BE2C (cell line): ENCODE measurements around the gene TMEM192.
"Not testable (repeated sequence)": the region's sequence is repeated elsewhere in the genome, so short reads cannot be mapped to it uniquely, and the experiment has no call there.

Experiments
- DNase-seq: peaks from one replicate; pipeline ENCODE4 v3.0.0-alpha.2; 2020
- H3K27me3 ChIP-seq: fragments of 250-450 bp; sonication (Bioruptor Pico); 2 replicates; pipeline ENCODE4 v1.5.1; 2020; ENCODE audit warnings: mild to moderate bottlenecking
- H3K36me3 ChIP-seq: fragments of 250-450 bp; sonication (Bioruptor Pico); 2 replicates; pipeline ENCODE4 v1.5.1; 2020; ENCODE audit warnings: mild to moderate bottlenecking
- H3K4me1 ChIP-seq: fragments of 250-450 bp; sonication (Bioruptor Pico); 2 replicates; pipeline ENCODE4 v1.5.1; 2020
- H3K4me3 ChIP-seq: 2 replicates; pipeline ENCODE4 v1.5.1; 2011; ENCODE audit warnings: low read depth, low read length
- H3K9me3 ChIP-seq: fragments of 250-450 bp; sonication (Bioruptor Pico); 2 replicates; pipeline ENCODE4 v1.5.1; 2020
- CTCF ChIP-seq: IDR thresholded peaks from 2 replicates; pipeline ENCODE4 v1.5.1; 2012; ENCODE audit warnings: mild to moderate bottlenecking, low read depth, low read length

Gene TMEM192

GRCh38 chr4:165106518-165106917 is 6.1 kb downstream of the TMEM192 start:
- no peak overlapping the region for H3K4me3 ChIP-seq
- DNase-seq = no peak
- peaks cover 1% of the 10 kb centered on the region; the same call in 1 of the 2 replicates for H3K36me3 ChIP-seq
- no peaks in the 10 kb centered on the region for H3K9me3 ChIP-seq
- H3K4me1 ChIP-seq = no peaks in the 10 kb centered on the region
- no peak for TF ChIP-seq CTCF
- H3K27me3 ChIP-seq = no peaks in the 10 kb centered on the region

- Histone ChIP-seq H3K9me3 (no peaks in the 10 kb centered on the region), H3K4me1 (no peaks in the 10 kb centered on the region), H3K27me3 (no peaks in the 10 kb centered on the region), H3K36me3 (peaks cover 3% of the 10 kb centered on the region; the same call in 1 of the 2 replicates), H3K4me3 (no peak overlapping the region)
- no peak for TF ChIP-seq CTCF
- no peak for DNase-seq
These were observed 11.0 kb downstream of the TMEM192 start for GRCh38 chr4:165101641-165102040.

GRCh38 chr4:165096776-165097175 is 15.9 kb downstream of the TMEM192 start:
- H3K4me1 ChIP-seq = no peaks in the 10 kb centered on the region
- no peak overlapping the region for H3K4me3 ChIP-seq
- no peaks in the 10 kb centered on the region for H3K9me3 ChIP-seq
- peak; percentile 62 for TF ChIP-seq CTCF
- DNase-seq = no peak
- no peaks in the 10 kb centered on the region for H3K27me3 ChIP-seq
- peaks cover 3% of the 10 kb centered on the region; the same call in 1 of the 2 replicates for H3K36me3 ChIP-seq

GRCh38 chr4:165095291-165095690 is 17.4 kb downstream of the TMEM192 start:
- no peaks in the 10 kb centered on the region; the same call in 1 of the 2 replicates for H3K36me3 ChIP-seq
- H3K9me3 ChIP-seq = no peaks in the 10 kb centered on the region
- H3K4me1 ChIP-seq = no peaks in the 10 kb centered on the region
- H3K27me3 ChIP-seq = no peaks in the 10 kb centered on the region
- no peak for TF ChIP-seq CTCF
- H3K4me3 ChIP-seq = no peak overlapping the region
- no peak for DNase-seq

GRCh38 chr4:165094873-165095272 is 17.8 kb downstream of the TMEM192 start:
- TF ChIP-seq CTCF = no peak
- DNase-seq = no peak
- no peaks in the 10 kb centered on the region for H3K4me1 ChIP-seq
- H3K4me3 ChIP-seq = no peak overlapping the region
- H3K36me3 ChIP-seq = no peaks in the 10 kb centered on the region; the same call in 1 of the 2 replicates
- no peaks in the 10 kb centered on the region for H3K9me3 ChIP-seq
- H3K27me3 ChIP-seq = no peaks in the 10 kb centered on the region

GRCh38 chr4:165092187-165092586 is 20.5 kb downstream of the TMEM192 start:
- not testable (repeated sequence) for H3K4me1 ChIP-seq, H3K27me3 ChIP-seq, H3K4me3 ChIP-seq, DNase-seq, H3K9me3 ChIP-seq, H3K36me3 ChIP-seq

- H3K4me3 ChIP-seq = no peak overlapping the region
- DNase-seq = no peak
- H3K4me1 ChIP-seq = no peaks in the 10 kb centered on the region
- peaks cover 7% of the 10 kb centered on the region; the same call in 1 of the 2 replicates for H3K36me3 ChIP-seq
- H3K27me3 ChIP-seq = no peaks in the 10 kb centered on the region
- TF ChIP-seq CTCF = no peak
- H3K9me3 ChIP-seq = no peaks in the 10 kb centered on the region
These were observed 24.3 kb downstream of the TMEM192 start for GRCh38 chr4:165088366-165088765.
